Posterior vena cava (tissue), 2 donors: ENCODE measurements around the gene SLC35G6. TPM values are rescaled to one million over a fixed set of nuclear protein-coding genes. Genes with fewer than 3 reads are reported as not detected.

ENCODE experiments used
- DNase-seq: peaks from one replicate; pipeline ENCODE4 v3.0.0-alpha.2; 2020; ENCODE audit warnings: low spot score
- intact Hi-C, 2 donors: fragments of 100-400 bp; cut with DNase I; formaldehyde crosslinking; loops; one replicate each; pipeline versions ENCODE4 v1.14.1 to v1.14.2; 2022 to 2023
- total RNA-seq, 2 donors: library from RNA; stranded (reverse); fragmentation: NEBNext Ultra II Directional; extraction: Animal tissue kit (Norgen Biotek cat#: 25700); gene quantifications; one replicate each; pipeline ENCODE4 v1.2.1, GENCODE V29; 2021
- donor health status: DM: yes; HTN: yes; CAD: no.
- donor health status: DM: yes; HTN: yes; CAD: no.

SLC35G6 gene
- total RNA-seq, 2 donors from 2014 or later, result not detected

GRCh38 chr17:7515911-7516610 is 34.8 kb downstream of the SLC35G6 start:
- DNase-seq, result no peak
- intact Hi-C loops, result loop anchor here in 1 of 2 donors (2.0 to 10.0 kb wide), 2 partner anchors 45 to 71 kb away; partner anchors contain the start of genes CHRNB1 and SENP3

- no peak for DNase-seq
Observed at GRCh38 chr17:7523033-7523432, 41.8 kb downstream of the SLC35G6 start.

GRCh38 chr17:7528842-7529241 is 47.6 kb downstream of the SLC35G6 start:
- intact Hi-C loops, result no loop called here
- DNase-seq, result no peak

More at GRCh38 chr17:7523033-7523432, 41.8 kb downstream of the SLC35G6 start:
- intact Hi-C loops, result no loop called here

GRCh38 chr17:7530023-7530900 is 49.0 kb downstream of the SLC35G6 start:
- DNase-seq, result no peak
- intact Hi-C loops, result no loop called here

Other genes with a start within 250 kb of the SLC35G6 start
- gene DVL2, start 246.9 kb upstream of the SLC35G6 start, total RNA-seq, result 10 to 100 TPM; 21.9 to 26.7 TPM
- 10 to 100 TPM; 20.4 to 27.5 TPM for gene PHF23, start 242.0 kb upstream of the SLC35G6 start, total RNA-seq
- gene GABARAP, start 239.0 kb upstream of the SLC35G6 start, total RNA-seq, result 100 to 1,000 TPM; 341 to 405 TPM
- gene CTDNEP1, start 229.7 kb upstream of the SLC35G6 start, total RNA-seq, result 10 to 100 TPM; 79.5 to 89.2 TPM
- 10 to 100 TPM; 36.5 to 40.0 TPM for gene ELP5, start 229.2 kb upstream of the SLC35G6 start, total RNA-seq
- 1 to 10 TPM; 1.6 to 4.4 TPM for gene CLDN7, start 219.0 kb upstream of the SLC35G6 start, total RNA-seq
- gene SLC2A4, start 199.7 kb upstream of the SLC35G6 start, total RNA-seq, result 10 to 100 TPM; 13.5 to 21.3 TPM
- gene YBX2, start 186.8 kb upstream of the SLC35G6 start, total RNA-seq, result 1 to 10 TPM; 1.7 to 1.8 TPM
- gene EIF5A, start 173.8 kb upstream of the SLC35G6 start, total RNA-seq, result 100 to 1,000 TPM; 275 to 328 TPM
- gene GPS2, start 166.1 kb upstream of the SLC35G6 start, total RNA-seq, result 10 to 100 TPM; 47.0 to 47.9 TPM
- gene NEURL4, start 152.1 kb upstream of the SLC35G6 start, total RNA-seq, result 10 to 100 TPM; 20.0 to 22.8 TPM
- 10 to 100 TPM; 11.9 to 15.2 TPM for gene ACAP1, start 144.9 kb upstream of the SLC35G6 start, total RNA-seq
- 10 to 100 TPM in 1 of 2 donors, 1 to 10 TPM in 1; 8.8 to 10.0 TPM for gene KCTD11, start 129.3 kb upstream of the SLC35G6 start, total RNA-seq
- not detected for gene TMEM95, start 126.3 kb upstream of the SLC35G6 start, total RNA-seq
- 1 to 10 TPM; 1.6 to 1.8 TPM for gene TNK1, start 100.4 kb upstream of the SLC35G6 start, total RNA-seq
- 10 to 100 TPM; 31.8 to 37.6 TPM for gene PLSCR3, start 86.9 kb upstream of the SLC35G6 start, total RNA-seq
- gene TMEM256, start 77.3 kb upstream of the SLC35G6 start, total RNA-seq, result 10 to 100 TPM; 39.3 to 65.5 TPM
- 10 to 100 TPM; 31.6 to 34.2 TPM for gene NLGN2, start 73.6 kb upstream of the SLC35G6 start, total RNA-seq
- not detected for gene SPEM1, start 61.1 kb upstream of the SLC35G6 start, total RNA-seq
- not detected for gene SPEM2, start 55.8 kb upstream of the SLC35G6 start, total RNA-seq
- not detected for gene SPEM3, start 52.6 kb upstream of the SLC35G6 start, total RNA-seq
- 1 to 10 TPM; 1.8 to 3.0 TPM for gene TMEM102, start 46.0 kb upstream of the SLC35G6 start, total RNA-seq
- gene FGF11, start 41.9 kb upstream of the SLC35G6 start, total RNA-seq, result 1 to 10 TPM; 2.7 to 3.8 TPM
- gene CHRNB1, start 36.4 kb upstream of the SLC35G6 start, total RNA-seq, result 10 to 100 TPM in 1 of 2 donors, 1 to 10 TPM in 1; 7.8 to 10.5 TPM
- 10 to 100 TPM; 67.3 to 67.9 TPM for gene ZBTB4, start 1.8 kb upstream of the SLC35G6 start, total RNA-seq
- gene POLR2A, start 2.9 kb downstream of the SLC35G6 start, total RNA-seq, result 10 to 100 TPM; 65.5 to 70.0 TPM
- gene TNFSF12, start 67.6 kb downstream of the SLC35G6 start, total RNA-seq, result 10 to 100 TPM; 52.0 to 65.1 TPM
- gene TNFSF13, start 77.3 kb downstream of the SLC35G6 start, total RNA-seq, result 10 to 100 TPM; 15.5 to 33.3 TPM
- 10 to 100 TPM; 36.2 to 48.2 TPM for gene SENP3, start 80.5 kb downstream of the SLC35G6 start, total RNA-seq
- 100 to 1,000 TPM; 111 to 158 TPM for gene CD68, start 98.2 kb downstream of the SLC35G6 start, total RNA-seq
- 10 to 100 TPM; 24.7 to 31.2 TPM for gene MPDU1, start 102.4 kb downstream of the SLC35G6 start, total RNA-seq
- gene SOX15, start 108.6 kb downstream of the SLC35G6 start, total RNA-seq, result 1 to 10 TPM; 2.1 to 2.5 TPM
- 10 to 100 TPM; 25.4 to 31.6 TPM for gene FXR2, start 133.5 kb downstream of the SLC35G6 start, total RNA-seq
- 10 to 100 TPM; 40.7 to 63.3 TPM for gene SAT2, start 146.4 kb downstream of the SLC35G6 start, total RNA-seq
- under 1 TPM in 1 of 2 donors, not detected in 1; 0.43 TPM for gene SHBG, start 148.7 kb downstream of the SLC35G6 start, total RNA-seq
- gene ATP1B2, start 169.5 kb downstream of the SLC35G6 start, total RNA-seq, result 1 to 10 TPM; 2.2 to 2.6 TPM
- 10 to 100 TPM; 30.6 to 37.3 TPM for gene TP53, start 206.0 kb downstream of the SLC35G6 start, total RNA-seq
- 1 to 10 TPM; 4.8 to 5.0 TPM for gene WRAP53, start 207.0 kb downstream of the SLC35G6 start, total RNA-seq
- under 1 TPM; 0.19 to 0.42 TPM for gene EFNB3, start 223.8 kb downstream of the SLC35G6 start, total RNA-seq
- 1 to 10 TPM in 1 of 2 donors, under 1 TPM in 1; 0.19 to 1.3 TPM for gene DNAH2, start 236.3 kb downstream of the SLC35G6 start, total RNA-seq